Activated T-cell treated with anti-CD3 and anti-CD28 coated beads, Interleukin-2, amount 50 U/mL, for 72 hours (primary cell): ENCODE measurements around the gene KIAA1217. TPM values are rescaled to one million over a fixed set of nuclear protein-coding genes. Genes with fewer than 3 reads are reported as not detected.

Experiments
- ATAC-seq, 2 donors: fragments of 150-1000 bp; cut with Tn5 transposase; replicated peaks in 1 of 2; 2 replicates each; pipeline ENCODE4 v1.10.0; 2021; ENCODE audit warnings: moderate library complexity in 2 of 2, mild to moderate bottlenecking in 1 of 2
- DNase-seq, 2 donors: peaks; one replicate each; pipeline ENCODE4 v3.0.0; 2021 to 2022; ENCODE audit warnings: mixed read lengths in 1 of 2
- H3K27ac Mint-ChIP-seq: one replicate; pipeline ENCODE4 v1.8.0; 2022; ENCODE audit warnings: mild to moderate bottlenecking, moderate library complexity, mixed read lengths
- H3K27me3 Mint-ChIP-seq: one replicate; pipeline ENCODE4 v1.8.0; 2022; ENCODE audit warnings: low read depth, mixed read lengths
- H3K36me3 Mint-ChIP-seq, 2 donors: one replicate each; pipeline ENCODE4 v1.8.0; 2022; ENCODE audit warnings: mixed read lengths in 2 of 2, mild to moderate bottlenecking in 1 of 2; ENCODE audit not compliant: insufficient read depth in 2 of 2
- H3K4me1 Mint-ChIP-seq: one replicate; pipeline ENCODE4 v1.8.0; 2022; ENCODE audit warnings: low read depth, mixed read lengths
- H3K4me3 Mint-ChIP-seq, 2 donors: one replicate each; pipeline ENCODE4 v1.8.0; 2022; ENCODE audit warnings: mild to moderate bottlenecking in 2 of 2, mixed read lengths in 2 of 2, moderate library complexity in 2 of 2
- H3K9me3 Mint-ChIP-seq, 2 donors: one replicate each; pipeline ENCODE4 v1.8.0; 2022; ENCODE audit warnings: mixed read lengths in 2 of 2
- total RNA-seq, 2 donors: library from RNA; stranded (reverse); gene quantifications; one replicate each; pipeline ENCODE4 v1.2.3, GENCODE V29; 2022

KIAA1217 gene
- total RNA-seq, 2 donors from 2014 or later = 0.60 to 0.84 TPM

- Mint-ChIP-seq H3K4me1 (no peaks in the 10 kb centered on the region), H3K9me3 (no peaks in the 10 kb centered on the region), H3K27me3 (peaks cover 13% of the 10 kb centered on the region), H3K4me3 (no peak overlapping the region), H3K36me3 (no peaks in the 10 kb centered on the region), H3K27ac (no peak overlapping the region)
- ATAC-seq = no peak
- DNase-seq = no peak
These were observed 83.7 kb downstream of the KIAA1217 start for GRCh38 chr10:24292304-24293293.

- peaks cover 12% of the 10 kb centered on the region for H3K27me3 Mint-ChIP-seq
These were observed 90.8 kb downstream of the KIAA1217 start for GRCh38 chr10:24299578-24300260.

GRCh38 chr10:24303522-24304310, 94.8 kb downstream of the KIAA1217 start:
- H3K4me3 Mint-ChIP-seq = no peak overlapping the region
- peaks cover 5% of the 10 kb centered on the region for H3K27me3 Mint-ChIP-seq
- H3K36me3 Mint-ChIP-seq = no peaks in the 10 kb centered on the region

More at GRCh38 chr10:24299578-24300260, 90.8 kb downstream of the KIAA1217 start:
- Mint-ChIP-seq H3K36me3 (no peaks in the 10 kb centered on the region), H3K27ac (no peak overlapping the region), H3K4me1 (peaks cover 9% of the 10 kb centered on the region), H3K9me3 (no peaks in the 10 kb centered on the region), H3K4me3 (no peak overlapping the region)
- ATAC-seq (peak; percentile 76 to 97), DNase-seq (peak in 1 of 2 donors; percentile 7)

DNA sequence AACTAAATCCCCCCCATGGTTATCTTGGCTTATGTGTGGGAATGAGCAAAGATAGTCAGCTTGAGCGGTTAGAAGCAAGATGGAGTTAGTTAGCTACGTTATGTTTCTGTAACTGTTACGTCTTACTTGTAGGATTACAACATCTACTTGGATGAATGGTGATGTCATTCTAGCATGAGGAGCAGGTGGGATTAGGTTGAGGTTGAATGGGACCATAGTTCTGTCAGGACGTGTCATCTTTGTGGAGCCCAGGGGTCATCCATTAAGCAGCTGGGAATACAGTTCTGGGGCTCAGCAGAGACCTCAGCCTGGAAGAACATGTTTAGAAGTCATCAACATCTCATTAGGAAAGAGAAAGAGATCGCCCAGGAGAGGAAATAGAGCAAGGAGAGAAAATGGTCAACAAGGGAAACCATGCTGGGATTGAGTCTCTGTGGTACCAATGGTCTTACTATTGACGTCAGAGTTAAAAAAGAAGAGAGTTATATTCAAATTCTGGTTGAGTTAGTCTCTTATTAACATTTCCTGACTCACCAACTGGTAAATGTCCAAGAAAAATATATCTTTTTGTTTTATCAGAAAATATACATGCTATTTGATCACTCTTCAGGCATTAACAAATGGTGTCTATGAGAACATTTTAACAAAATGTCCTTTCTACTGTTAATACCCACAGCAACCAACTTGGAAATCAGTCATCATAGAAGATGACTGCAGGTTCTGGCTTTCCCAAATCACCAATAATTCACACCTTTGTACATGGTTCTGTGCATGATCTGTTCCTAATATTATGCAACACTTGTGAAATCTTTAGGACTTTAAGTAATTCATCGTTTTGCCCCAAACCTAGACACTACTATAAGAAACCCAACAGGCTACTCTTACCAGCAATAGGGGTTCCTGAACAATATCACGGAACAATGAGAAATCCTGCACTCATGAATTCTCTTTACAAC, 96.9 kb downstream of the KIAA1217 start:
- ATAC-seq (no peak), DNase-seq (no peak)
- Mint-ChIP-seq H3K4me1 (no peaks in the 10 kb centered on the region), H3K27me3 (no peaks in the 10 kb centered on the region), H3K4me3 (no peak overlapping the region), H3K27ac (no peak overlapping the region), H3K9me3 (peaks cover 0 to 3% of the 10 kb centered on the region in 2 donors), H3K36me3 (no peaks in the 10 kb centered on the region)

More at GRCh38 chr10:24303522-24304310, 94.8 kb downstream of the KIAA1217 start:
- peaks cover 0 to 3% of the 10 kb centered on the region in 2 donors for H3K9me3 Mint-ChIP-seq
- no peak overlapping the region for H3K27ac Mint-ChIP-seq
- no peak for ATAC-seq
- no peak for DNase-seq
- peaks cover 9% of the 10 kb centered on the region for H3K4me1 Mint-ChIP-seq

DNA sequence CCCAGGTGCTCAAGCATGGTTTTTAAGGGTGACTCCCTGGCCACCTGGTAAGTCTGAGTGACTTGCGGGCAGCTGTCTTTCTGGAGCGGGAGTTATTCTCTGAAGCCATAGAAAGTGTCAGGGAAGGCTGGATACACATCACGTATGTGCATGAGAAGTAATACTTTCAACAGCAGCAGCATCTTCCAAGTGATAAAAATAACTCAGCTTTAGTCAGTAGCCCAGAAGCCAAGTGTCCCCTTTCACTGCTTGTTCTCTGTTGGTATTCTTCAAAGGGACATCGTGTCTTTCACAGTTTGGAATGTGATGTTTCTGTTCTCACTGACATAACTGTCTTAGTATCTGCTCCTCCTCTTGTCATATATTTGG, 97.6 kb downstream of the KIAA1217 start:
- Mint-ChIP-seq H3K36me3 (no peaks in the 10 kb centered on the region), H3K4me1 (no peaks in the 10 kb centered on the region), H3K4me3 (no peak overlapping the region), H3K27ac (no peak overlapping the region), H3K9me3 (peaks cover 0 to 3% of the 10 kb centered on the region in 2 donors), H3K27me3 (no peaks in the 10 kb centered on the region)
- DNase-seq (no peak), ATAC-seq (no peak)

GRCh38 chr10:24307116-24307515, 98.2 kb downstream of the KIAA1217 start:
- Mint-ChIP-seq H3K36me3 (no peaks in the 10 kb centered on the region), H3K27ac (no peak overlapping the region), H3K4me1 (no peaks in the 10 kb centered on the region), H3K4me3 (no peak overlapping the region), H3K27me3 (no peaks in the 10 kb centered on the region), H3K9me3 (peaks cover 0 to 3% of the 10 kb centered on the region in 2 donors)
- no peak for ATAC-seq
- DNase-seq = no peak

- no peak for ATAC-seq
- no peaks in the 10 kb centered on the region for H3K27me3 Mint-ChIP-seq
- no peak overlapping the region for H3K27ac Mint-ChIP-seq
- H3K9me3 Mint-ChIP-seq = peaks cover 0 to 3% of the 10 kb centered on the region in 2 donors
- no peaks in the 10 kb centered on the region for H3K36me3 Mint-ChIP-seq
- H3K4me3 Mint-ChIP-seq = no peak overlapping the region
- no peak for DNase-seq
- H3K4me1 Mint-ChIP-seq = no peaks in the 10 kb centered on the region
These were observed 99.0 kb downstream of the KIAA1217 start for GRCh38 chr10:24307696-24308485.

DNA sequence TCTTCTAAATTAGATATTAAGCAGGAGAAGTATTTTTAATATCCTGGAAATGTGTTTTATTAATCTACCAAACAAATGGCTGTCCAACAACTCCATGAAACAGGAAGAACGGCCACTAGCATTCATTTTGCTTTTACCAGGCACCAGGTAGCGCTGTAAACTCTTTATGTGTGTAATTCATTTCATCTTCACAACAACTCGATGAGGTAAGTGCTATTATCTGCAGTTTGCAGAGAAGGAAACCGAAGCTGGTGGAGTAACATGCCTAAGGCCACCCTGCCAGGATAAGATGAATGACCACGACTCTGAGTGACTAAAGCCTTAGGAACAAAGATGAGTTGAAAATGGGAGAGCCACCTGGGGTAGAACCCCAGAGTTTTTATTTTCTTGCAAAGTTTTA, 101.2 kb downstream of the KIAA1217 start:
- no peak for DNase-seq
- Mint-ChIP-seq H3K4me1 (no peaks in the 10 kb centered on the region), H3K36me3 (no peaks in the 10 kb centered on the region), H3K4me3 (no peak overlapping the region), H3K9me3 (peaks cover 0 to 4% of the 10 kb centered on the region in 2 donors), H3K27me3 (no peaks in the 10 kb centered on the region), H3K27ac (no peak overlapping the region)
- no peak for ATAC-seq

DNA sequence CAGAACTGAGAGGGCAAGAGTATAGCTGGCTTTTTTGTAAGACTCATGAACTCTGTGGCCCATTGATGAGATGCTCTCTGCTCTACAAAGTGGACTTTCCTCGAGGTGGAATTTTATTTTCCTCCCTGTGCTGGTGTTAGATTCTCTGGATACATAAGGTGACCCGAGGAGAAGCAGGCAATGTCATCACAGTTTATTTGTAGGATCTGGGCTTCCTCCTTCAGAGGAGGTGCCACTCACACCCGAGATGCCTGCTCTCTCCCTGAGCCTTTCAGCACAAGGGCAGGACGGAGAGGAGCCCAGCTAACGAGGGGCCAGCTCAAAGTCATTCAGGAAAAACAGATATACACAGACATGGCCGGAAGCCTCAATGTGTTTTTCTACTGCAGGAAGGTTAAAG, 103.0 kb downstream of the KIAA1217 start:
- Mint-ChIP-seq H3K4me1 (no peaks in the 10 kb centered on the region), H3K9me3 (peaks cover 0 to 1% of the 10 kb centered on the region in 2 donors), H3K36me3 (no peaks in the 10 kb centered on the region), H3K27me3 (no peaks in the 10 kb centered on the region), H3K4me3 (no peak overlapping the region), H3K27ac (no peak overlapping the region)
- no peak for ATAC-seq
- DNase-seq = no peak

DNA sequence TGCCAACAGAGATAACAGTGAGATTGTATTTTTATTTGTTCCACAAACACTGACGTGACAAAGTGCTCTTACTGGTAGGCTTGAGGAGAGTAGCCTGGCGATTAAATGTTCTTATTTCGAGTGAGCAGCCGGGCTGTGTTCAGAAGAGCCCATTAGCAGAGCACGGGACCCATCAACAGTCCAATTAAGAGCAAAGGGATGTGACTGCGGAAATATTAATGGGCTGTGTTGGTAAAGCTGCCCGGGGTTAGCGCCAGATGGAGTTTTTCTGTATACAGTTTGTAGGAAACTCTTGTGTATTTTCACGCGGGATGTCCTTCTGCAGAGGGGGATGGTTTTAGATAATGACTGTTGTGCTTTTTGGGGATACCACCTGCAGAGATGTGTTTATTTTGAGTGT, 104.3 kb downstream of the KIAA1217 start:
- no peak for ATAC-seq
- H3K27me3 Mint-ChIP-seq = peaks cover under 1% of the 10 kb centered on the region
- DNase-seq = no peak
- H3K36me3 Mint-ChIP-seq = no peaks in the 10 kb centered on the region
- H3K4me3 Mint-ChIP-seq = no peak overlapping the region
- no peaks in the 10 kb centered on the region for H3K4me1 Mint-ChIP-seq
- H3K9me3 Mint-ChIP-seq = peaks cover 1 to 2% of the 10 kb centered on the region in 2 donors
- H3K27ac Mint-ChIP-seq = no peak overlapping the region

GRCh38 chr10:24315211-24315610, 106.3 kb downstream of the KIAA1217 start:
- Mint-ChIP-seq H3K27ac (no peak overlapping the region), H3K36me3 (no peaks in the 10 kb centered on the region), H3K9me3 (peaks cover 1 to 2% of the 10 kb centered on the region in 2 donors), H3K4me3 (no peak overlapping the region), H3K4me1 (peaks cover 5% of the 10 kb centered on the region), H3K27me3 (peaks cover 5% of the 10 kb centered on the region)
- no peak for DNase-seq
- no peak for ATAC-seq
